Measurements from ENCODE around the gene NME7.
"Not testable (repeated sequence)": the region's sequence is repeated elsewhere in the genome, so short reads cannot be mapped to it uniquely, and the experiment has no call there.

NME7 gene

DNA sequence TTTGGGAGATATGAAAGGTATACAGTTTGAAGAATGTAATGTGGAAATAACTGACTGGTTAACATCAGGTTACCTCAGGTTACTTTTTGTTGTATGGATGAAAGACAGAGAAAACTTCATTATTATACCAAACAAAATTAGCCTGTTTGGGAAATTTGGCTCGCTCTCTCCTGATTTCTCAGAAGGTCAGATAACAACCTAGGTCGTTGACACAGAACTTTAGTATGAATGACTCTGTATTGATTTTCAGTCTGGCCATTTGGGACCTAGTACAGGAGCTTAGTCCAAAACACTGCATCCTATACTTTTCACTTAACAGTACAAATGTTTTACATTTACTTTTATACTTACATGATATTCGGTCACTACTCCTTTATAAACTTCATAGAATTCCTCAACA lies 132.8 kb downstream of the NME7 start:
- DNase-seq = no peak

DNA sequence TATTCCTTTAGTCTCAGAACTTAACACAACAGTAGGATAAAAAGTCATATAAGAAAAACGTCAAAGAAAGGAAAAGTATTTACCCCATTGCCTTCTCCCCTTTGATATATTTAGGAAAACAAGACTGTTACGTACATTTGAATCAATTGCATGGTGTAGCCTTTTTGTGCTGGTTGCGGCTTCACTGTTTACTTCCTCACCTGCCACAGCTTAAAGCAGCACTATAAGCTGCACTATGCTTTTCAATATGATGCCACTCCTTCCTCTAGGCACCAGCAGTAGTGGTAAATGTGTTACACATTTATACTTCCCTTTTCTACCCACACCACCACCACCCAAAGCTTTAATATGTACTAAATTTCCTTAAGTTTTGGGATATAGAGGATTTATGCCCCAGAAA lies 150.0 kb downstream of the NME7 start:
- DNase-seq = no peak

DNA sequence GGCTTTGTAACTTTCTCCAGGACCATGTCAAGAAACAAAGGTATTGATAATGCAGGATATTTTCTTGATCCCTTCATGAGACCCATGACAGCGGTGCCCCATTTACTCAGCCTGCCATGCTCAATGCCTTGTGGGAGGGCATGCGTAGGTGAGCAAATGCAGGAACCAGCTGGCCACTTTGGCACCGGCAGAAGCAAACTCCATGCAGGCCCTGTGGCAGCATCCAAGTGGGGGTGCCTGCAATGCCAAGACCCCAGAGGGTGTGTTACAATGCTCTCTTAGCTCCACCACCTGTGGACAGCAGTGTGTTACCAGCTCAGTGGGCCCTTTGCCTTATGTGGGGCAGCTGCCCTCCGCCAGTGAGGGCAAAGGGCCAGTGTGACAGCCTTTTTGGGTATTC lies 153.0 kb downstream of the NME7 start:
- no peak for DNase-seq

DNA sequence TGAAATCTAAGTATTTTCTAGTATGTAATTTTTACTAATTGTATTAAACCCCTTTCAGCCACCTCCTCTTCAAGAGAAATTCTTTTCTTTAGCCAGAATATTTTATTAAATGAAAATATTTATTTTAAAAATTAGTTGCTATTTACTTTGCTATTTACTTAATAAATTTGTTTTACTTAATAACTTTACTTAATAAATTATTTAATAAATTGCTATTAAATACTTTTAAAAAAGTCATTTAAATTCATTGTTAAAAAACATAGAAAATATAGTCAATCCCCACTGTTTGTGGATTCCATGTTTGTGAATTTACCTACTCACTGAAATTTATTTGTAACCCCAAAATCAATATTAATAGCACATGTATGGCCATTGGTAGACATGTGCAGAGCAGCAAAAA lies 155.5 kb downstream of the NME7 start:
- no peak for DNase-seq

DNA sequence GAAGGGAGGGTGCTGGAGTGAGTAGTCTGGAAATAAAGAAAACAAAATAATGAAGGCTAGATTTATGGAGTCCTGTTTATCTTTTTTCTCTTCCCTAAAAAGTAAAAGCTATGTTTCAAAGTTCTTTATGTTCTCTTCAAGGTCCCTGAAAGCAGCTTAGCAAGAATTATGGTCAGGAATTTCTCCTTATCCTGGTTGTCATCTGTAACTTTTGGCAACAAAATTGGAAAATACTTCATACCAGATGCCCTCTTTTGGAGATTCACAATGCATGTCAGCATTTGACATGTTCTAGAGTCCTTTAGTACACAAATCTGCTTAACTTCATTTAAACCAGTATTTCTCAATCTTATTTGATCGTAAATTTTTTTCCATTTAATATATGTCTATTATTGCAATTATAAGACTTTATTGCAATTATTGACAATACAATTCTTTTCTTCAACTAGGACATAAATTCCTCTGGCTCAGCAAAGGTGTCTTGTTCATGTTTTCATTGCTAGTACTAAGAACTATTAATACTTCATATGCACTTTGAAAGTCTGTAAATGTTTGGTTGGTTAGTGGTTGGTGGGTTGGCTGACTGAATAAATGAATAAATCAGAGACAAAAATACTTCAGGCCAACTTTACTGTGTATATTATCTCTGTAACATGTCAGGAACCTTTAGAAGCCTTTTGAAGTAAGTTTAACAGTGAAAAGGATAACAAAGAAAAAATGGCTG lies 159.6 kb downstream of the NME7 start:
- no peak for DNase-seq

DNA sequence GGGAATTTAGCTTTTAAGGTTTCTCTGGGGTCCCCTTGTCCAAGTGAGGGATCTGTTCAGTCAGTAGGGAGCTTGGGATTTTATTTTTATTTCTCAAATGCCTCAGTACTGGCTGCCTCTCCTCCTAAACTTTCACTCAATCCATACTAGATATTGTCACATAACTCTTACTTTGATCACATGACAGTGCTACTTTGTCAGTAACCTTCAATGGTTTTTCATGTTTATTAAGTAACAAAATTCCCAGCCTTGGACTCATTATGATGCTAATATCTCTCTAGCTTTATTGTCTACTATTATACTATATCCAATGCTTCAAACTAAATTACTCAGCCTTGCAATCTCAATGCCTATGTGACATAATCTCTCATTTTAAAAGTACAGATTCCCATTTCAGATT lies 163.4 kb downstream of the NME7 start:
- no peak for DNase-seq

- DNase-seq = no peak
These were observed 164.6 kb downstream of the NME7 start for GRCh38 chr1:169202791-169203665.

- DNase-seq = no peak
These were observed 166.4 kb downstream of the NME7 start for GRCh38 chr1:169201084-169201619.

- no peak for DNase-seq
These were observed 167.3 kb downstream of the NME7 start for GRCh38 chr1:169200319-169200718.

DNA sequence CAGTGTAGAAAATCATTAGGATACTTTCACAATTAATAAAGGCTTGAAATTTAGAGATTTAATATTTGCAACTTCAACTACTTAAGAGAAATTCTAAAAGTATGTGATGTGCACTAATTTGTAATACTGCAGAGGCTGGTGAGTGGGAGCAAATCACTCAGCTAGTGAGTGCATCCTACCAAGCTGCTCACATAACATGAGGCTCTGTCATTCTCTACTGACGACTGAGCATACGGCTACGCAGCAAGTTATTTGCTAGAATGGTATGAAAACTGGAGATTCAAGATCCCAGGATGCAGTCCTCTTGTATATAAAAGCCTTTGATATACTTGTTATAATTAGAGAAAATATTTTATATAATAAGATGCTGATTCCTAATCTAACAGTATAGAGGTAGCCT lies 171.0 kb downstream of the NME7 start:
- DNase-seq = peak in 10 of 56 donors; percentile 1 to 15 (median 6)

DNA sequence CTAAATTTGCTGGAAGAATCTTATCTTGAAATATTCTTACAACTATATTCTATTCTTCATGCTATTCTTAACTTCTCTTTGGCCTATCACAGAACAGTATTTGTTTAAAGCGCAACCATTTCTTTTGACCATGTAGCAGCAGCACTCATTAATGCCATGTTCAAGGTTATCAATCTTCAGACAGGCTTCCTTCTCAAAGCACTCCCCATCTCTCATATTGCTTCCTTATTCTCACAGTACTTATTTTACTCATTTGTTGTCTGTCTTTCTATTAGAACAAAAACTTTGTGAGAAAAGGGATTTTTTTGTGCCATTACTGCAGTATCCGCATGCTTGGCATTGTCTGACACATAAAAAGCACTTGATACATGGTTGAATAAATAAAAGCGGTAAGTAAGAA lies 171.4 kb downstream of the NME7 start:
- no peak for DNase-seq

DNA sequence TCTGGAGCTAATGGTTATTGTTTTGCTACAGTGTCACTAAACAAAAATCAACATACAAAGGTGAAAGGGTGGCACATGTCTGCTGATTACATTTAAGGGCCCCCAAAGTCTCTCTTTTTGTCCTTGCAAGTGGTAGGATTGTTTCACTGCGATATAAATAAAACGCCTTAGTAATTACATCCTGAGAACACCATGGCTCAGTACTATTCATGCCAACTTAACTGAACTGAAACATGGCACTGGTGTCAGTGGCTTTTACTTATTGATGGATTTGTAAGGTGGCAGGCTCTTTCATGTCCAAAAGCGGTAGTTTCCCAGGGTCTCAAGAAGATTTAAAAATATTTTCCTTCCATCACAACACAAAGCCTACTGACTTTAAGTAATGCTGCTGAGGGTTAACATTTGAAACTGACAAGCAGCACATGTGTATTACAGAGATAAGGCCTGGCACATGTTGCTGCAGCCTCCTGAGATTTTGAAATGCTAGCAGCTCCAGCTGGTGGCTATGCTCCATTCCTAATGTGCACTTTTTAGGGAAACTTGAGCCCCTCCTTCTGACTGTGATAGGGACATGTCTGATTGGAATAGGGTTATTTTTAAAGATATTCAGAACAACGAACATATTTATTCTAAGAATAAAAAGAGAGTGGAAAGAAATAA lies 174.3 kb downstream of the NME7 start:
- peak in 2 of 56 donors; percentile 2 to 6 for DNase-seq

DNA sequence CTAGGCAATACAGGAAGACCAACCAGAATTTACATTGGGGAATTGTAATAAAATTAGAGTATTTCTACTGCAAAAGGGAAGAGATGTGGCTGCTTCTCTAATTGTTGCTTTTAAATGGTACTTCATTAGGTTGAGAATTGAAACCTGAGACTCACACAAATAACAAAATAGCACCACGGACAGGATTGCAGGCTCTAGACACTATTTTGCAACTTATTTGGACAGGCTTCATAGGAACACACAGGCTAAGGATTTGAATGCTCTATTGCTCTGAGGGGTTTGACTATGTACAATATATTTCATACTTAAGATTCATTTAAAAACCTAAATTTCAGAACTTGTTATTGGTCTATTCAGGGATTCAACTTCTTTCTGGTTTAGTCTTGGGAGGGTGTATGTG lies 181.5 kb downstream of the NME7 start:
- DNase-seq = no peak

- no peak for DNase-seq
These were observed 182.8 kb downstream of the NME7 start for GRCh38 chr1:169184812-169185211.

DNA sequence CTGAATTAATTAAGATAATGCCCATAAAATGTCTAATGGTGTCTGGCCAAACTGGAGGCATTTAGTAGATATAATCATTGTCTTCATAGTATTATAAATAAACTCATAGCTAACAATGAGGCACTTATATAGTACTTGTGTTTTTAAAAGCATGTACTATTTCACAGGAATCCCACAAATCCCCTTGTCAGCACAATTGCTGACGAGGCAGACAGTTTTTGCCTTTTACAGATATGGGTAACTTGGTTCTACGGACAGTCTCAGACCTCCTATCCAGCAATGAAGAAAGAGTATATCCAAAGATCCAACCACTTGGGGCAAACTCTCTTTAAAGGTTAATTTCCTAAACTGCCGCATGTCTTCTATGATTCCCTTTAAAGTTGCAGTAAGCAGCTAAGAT lies 187.4 kb downstream of the NME7 start:
- no peak for DNase-seq

GRCh38 chr1:169179431-169179830 lies 188.2 kb downstream of the NME7 start:
- DNase-seq = not testable (repeated sequence)

- DNase-seq = no peak
These were observed 192.1 kb downstream of the NME7 start for GRCh38 chr1:169175461-169175860.

DNA sequence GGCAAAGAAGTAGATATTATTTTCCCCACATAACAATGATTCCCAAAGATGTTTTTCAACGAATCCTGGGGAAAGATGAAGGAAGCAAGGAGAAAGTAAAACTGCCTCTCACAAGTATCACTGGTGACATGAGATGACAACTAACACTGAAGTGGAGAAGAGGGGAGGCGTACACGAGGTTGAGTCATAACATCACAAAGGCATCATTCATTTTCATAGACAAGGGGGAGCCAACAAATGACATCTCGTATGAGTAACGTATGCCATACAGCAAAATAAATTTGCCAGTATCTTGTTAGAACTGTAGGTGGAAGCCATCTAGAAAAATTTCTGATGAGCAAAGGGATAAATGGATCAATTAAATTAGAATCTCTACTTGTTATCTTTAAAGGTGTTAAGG lies 204.5 kb downstream of the NME7 start:
- DNase-seq = peak in 3 of 56 donors; percentile 0 to 23 (median 13)

DNA sequence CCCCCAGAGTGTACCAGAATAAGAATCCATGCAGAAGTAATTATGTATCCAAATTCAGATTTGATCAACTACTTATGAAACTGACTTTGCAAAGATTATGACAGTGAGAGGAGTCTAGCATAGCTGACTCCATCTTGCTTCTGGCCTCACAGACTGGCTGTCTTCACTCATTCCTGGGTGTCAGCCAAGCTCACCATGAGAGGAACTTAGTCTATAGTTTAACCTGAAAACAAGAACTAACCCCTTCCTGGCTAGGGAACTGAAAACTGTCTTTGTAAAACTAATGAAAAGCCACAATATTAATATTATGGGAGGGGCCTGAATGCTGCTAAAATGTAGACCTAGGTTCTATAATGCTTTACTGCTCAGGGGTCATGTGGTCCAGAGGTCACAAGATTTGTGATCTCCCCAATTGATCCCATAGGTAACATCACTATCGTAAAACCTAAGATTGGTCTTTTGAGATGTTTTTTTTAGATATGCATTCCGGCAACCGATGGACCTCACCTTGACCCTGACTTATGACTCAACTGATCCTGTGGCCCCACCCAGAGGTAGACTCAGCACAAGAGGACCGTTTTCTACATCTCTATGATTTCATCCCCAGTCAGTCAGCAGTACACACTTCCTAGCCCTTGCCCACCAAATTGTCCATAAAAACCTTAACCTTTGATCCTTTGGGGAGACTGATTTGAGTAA lies 206.0 kb downstream of the NME7 start:
- no peak for DNase-seq

DNA sequence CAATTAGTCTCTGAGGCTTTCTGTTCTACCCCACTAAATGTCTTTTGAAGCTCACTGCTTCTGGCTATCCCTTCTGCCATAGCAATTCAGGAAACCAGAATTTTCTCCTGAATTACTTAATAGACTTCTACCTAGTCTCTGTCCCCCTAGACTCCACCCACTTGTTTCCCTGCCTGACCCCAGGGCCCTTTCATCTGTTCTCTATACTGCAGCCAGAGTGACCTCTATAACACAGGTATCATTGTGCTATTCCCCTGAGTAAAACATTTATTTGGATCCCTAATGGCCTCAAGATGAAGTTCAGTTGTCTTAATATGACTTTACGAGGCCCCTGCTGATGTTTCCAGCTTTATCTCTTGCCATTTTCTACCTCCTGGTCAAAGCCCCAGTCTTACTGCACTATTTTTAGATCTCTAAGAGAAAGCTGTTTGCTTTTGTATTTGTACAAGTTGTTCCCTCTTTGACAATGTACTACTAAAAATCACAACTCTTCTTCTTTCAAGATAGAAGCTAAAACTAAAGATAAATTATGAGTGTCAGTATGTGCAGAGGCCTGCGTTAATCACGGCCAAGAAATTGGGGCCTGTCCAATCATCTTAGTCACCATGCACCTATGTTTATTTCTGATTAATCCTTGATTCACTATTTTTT lies 206.6 kb downstream of the NME7 start:
- DNase-seq = peak in 2 of 56 donors; percentile 1 to 12

DNA sequence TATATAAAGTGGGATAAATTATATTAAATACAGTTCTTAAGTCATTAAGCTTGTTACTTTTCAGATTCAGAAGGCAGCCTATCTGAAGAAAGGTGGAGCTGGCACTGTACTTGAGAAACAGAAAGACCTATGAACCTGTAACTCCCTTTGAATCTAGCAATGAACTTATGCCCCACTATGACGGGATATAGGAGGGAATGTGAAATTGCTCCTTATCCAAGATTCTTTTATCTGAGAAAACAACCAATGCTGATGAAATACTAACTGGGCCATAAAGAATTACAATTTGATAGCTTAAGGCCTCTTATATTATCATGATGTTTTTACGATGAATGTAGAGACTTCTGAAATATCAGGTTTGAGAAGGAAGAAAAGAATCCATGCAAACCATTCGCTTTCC lies 211.0 kb downstream of the NME7 start:
- DNase-seq = no peak
